Measurements from ENCODE around the gene CDKAL1. TPM values are rescaled to one million over a fixed set of nuclear protein-coding genes. Genes with fewer than 3 reads are reported as not detected.
A peak's percentile ranks its signal among the peaks of the same experiment; 100 is the strongest.

The CDKAL1 gene
- total and polyA plus RNA-seq, 9 of the 15 experiments (the other 6 are each of a cell fraction or from before 2014, with no cell fraction given) = 11.2 to 36.3 (median 20.1) TPM

DNA sequence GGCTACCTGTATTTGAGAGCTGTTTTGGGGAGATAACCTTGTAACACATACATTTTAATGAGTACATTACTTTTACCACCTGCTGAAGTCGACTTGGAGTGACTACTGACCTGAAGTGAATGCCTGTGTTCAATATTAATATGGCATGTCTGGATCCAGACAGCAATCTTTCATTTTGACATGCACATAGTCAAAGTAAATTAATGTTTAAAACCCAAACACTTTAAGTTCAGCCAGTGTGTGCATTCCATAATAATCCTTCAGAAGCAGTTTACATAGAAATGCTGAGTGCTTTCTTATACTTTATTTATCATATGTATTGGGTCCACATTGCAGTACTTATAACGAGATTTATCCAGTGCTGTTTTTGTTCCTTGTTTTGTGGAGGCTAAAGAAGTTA is 38.0 kb downstream of the CDKAL1 start:
- ChIA-PET POLR2A (no interaction called here), CTCF (ENCODE audit: low intra/inter-chr PET ratio) (no interaction called here)
- no TSS peak for BruUV-seq (replicated peaks)
- TF ChIP-seq SRF (CRISPR knock-in tag; IDR thresholded peaks at IDR 0.05) (no peak), MEIS2 (IDR thresholded peaks at IDR 0.05; ENCODE audit: partially characterized antibody) (peak; percentile 26)
- Histone ChIP-seq H3K4me3 (no peak overlapping the region), H3K4me2 (ENCODE audit: insufficient read depth, low read length) (no peak overlapping the region), H3K9me1 (ENCODE audit: control insufficient read depth, insufficient read depth, low read length) (no peaks in the 10 kb centered on the region), H3K79me2 (ENCODE audit: control insufficient read depth, insufficient read depth, low read length) (peaks cover 2% of the 10 kb centered on the region; the same call in 1 of the 3 replicates), H2AFZ (ENCODE audit: low read depth, low read length) (no peak overlapping the region), H3K27me3 (ENCODE audit: control insufficient read depth in 2 of 2, insufficient read depth in 2 of 2, low read length in 2 of 2) (no peaks in the 10 kb centered on the region), H3K27ac (ENCODE audit: extremely low read depth, low read depth, low read length) (no peak overlapping the region), H3K36me3 (ENCODE audit: control insufficient read depth, insufficient read depth, low read length) (peaks cover 5% of the 10 kb centered on the region), H4K20me1 (replicated peaks; ENCODE audit: control insufficient read depth, insufficient read depth, low read length) (peaks cover 24% of the 10 kb centered on the region), H3K4me1 (replicated peaks in 1 of 2; ENCODE audit: control insufficient read depth in 2 of 2, insufficient read depth in 2 of 2, low read length in 2 of 2) (peaks cover 0 to 14% of the 10 kb centered on the region in 2 experiments; a peak in 3 of 5 replicates), H3K9ac (ENCODE audit: insufficient read depth in 1 of 2, low read depth in 2 of 2, low read length in 2 of 2) (no peak overlapping the region), H3K9me3 (replicated peaks; ENCODE audit: control insufficient read depth, insufficient read depth, low read depth, low read length) (no peaks in the 10 kb centered on the region)
- intact Hi-C loops (cut with micrococcal nuclease) (loop anchor here (10.0 kb wide), 1 partner anchor 273 kb away; no protein-coding TSS in a partner anchor), in situ Hi-C loops (cut with MboI) (no loop called here)
- DNase-seq (ENCODE audit: extremely low read depth in 1 of 4, low spot score in 3 of 4) (no peak), ATAC-seq (no peak), FAIRE-seq (no peak)
- 24% methylated on average over 2 of the region's 2 CpGs for WGBS (ENCODE audit: insufficient coverage, low coverage, missing lambda C conversion rate)

DNA sequence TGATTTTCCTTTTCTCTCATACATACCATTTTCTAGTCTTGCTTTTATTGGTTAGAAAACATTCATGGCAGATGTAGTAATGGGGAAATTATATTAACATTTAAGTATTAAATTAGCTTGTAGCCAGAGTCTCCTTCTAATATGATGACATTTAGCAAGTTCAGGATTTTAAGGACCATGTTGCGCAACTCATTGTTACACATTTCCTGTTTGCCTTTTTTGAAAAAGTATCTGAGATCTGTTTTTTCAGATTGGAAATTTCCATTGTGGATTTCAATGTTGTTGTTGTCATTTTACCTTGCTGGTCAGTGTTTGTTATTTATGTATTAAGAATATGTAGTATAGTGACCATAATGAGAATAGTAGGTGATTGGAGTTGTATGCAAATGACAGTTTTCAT is 38.7 kb downstream of the CDKAL1 start:
- no peak overlapping the region for H3K4me3 ChIP-seq
- 100% methylated on average over 1 of the region's 1 CpG for WGBS (ENCODE audit: insufficient coverage, low coverage, missing lambda C conversion rate)
- in situ Hi-C loops (cut with MboI) = no loop called here
- ChIA-PET CTCF (ENCODE audit: low intra/inter-chr PET ratio) (no interaction called here), POLR2A (no interaction called here)
- BruUV-seq (replicated peaks) = no TSS peak
- H3K27me3 ChIP-seq (ENCODE audit: control insufficient read depth in 2 of 2, insufficient read depth in 2 of 2, low read length in 2 of 2) = no peaks in the 10 kb centered on the region
- no peak overlapping the region for H3K4me2 ChIP-seq (ENCODE audit: insufficient read depth, low read length)
- intact Hi-C loops (cut with micrococcal nuclease) = loop anchor here (10.0 kb wide), 1 partner anchor 272 kb away; no protein-coding TSS in a partner anchor
- ATAC-seq = no peak
- peaks cover 6% of the 10 kb centered on the region for H3K36me3 ChIP-seq (ENCODE audit: control insufficient read depth, insufficient read depth, low read length)
- H3K9me3 ChIP-seq (replicated peaks; ENCODE audit: control insufficient read depth, insufficient read depth, low read depth, low read length) = no peaks in the 10 kb centered on the region
- H3K79me2 ChIP-seq (ENCODE audit: control insufficient read depth, insufficient read depth, low read length) = peaks cover 2% of the 10 kb centered on the region; the same call in 1 of the 3 replicates
- no peaks in the 10 kb centered on the region for H3K9me1 ChIP-seq (ENCODE audit: control insufficient read depth, insufficient read depth, low read length)
- H2AFZ ChIP-seq (ENCODE audit: low read depth, low read length) = no peak overlapping the region
- DNase-seq (ENCODE audit: extremely low read depth in 1 of 4, low spot score in 3 of 4) = no peak
- peaks cover 24% of the 10 kb centered on the region for H4K20me1 ChIP-seq (replicated peaks; ENCODE audit: control insufficient read depth, insufficient read depth, low read length)
- no peak overlapping the region for H3K9ac ChIP-seq (ENCODE audit: insufficient read depth in 1 of 2, low read depth in 2 of 2, low read length in 2 of 2)
- H3K27ac ChIP-seq (ENCODE audit: extremely low read depth, low read depth, low read length) = no peak overlapping the region
- FAIRE-seq = no peak
- H3K4me1 ChIP-seq (replicated peaks in 1 of 2; ENCODE audit: control insufficient read depth in 2 of 2, insufficient read depth in 2 of 2, low read length in 2 of 2) = peaks cover 0 to 14% of the 10 kb centered on the region in 2 experiments; a peak in 3 of 5 replicates
- TF ChIP-seq ETV1 (tag; conservative IDR thresholded peaks at IDR 0.05; ENCODE audit: low read depth) (peak; percentile 49; the same call in 1 of the 2 replicates), KAT8 (IDR thresholded peaks at IDR 0.05; ENCODE audit: low read depth) (no peak), ZNF124 (CRISPR knock-in tag; IDR thresholded peaks at IDR 0.05) (no peak), DPF2 (IDR thresholded peaks at IDR 0.05) (peak; percentile 20; the same call in 1 of the 2 replicates), EP300 (IDR thresholded peaks at IDR 0.05; ENCODE audit: low read length) (peak; percentile 11; the same call in 1 of the 2 replicates), SMARCC2 (IDR thresholded peaks at IDR 0.05; ENCODE audit: low read depth) (0 out of 2 replicates have a peak, but pooled peaks have one; percentile 30), FOXM1 (IDR thresholded peaks at IDR 0.05; ENCODE audit: low read depth) (peak; percentile 58), FOXM1 (CRISPR knock-in tag; IDR thresholded peaks at IDR 0.05; ENCODE audit: low read depth) (no peak), IRF9 (tag; IDR thresholded peaks at IDR 0.05) (peak; percentile 92), FOXA3 (CRISPR knock-in tag; conservative IDR thresholded peaks at IDR 0.05 in 1 of 2, IDR thresholded peaks at IDR 0.05 in 1 of 2) (0 out of 4 replicates have a peak, but pooled peaks of 1 of the 2 experiments have one; percentile 32), SOX6 (IDR thresholded peaks at IDR 0.05) (peak; percentile 55), MYBL2 (IDR thresholded peaks at IDR 0.05; ENCODE audit: low read depth) (0 out of 2 replicates have a peak, but pooled peaks have one; percentile 21), MYBL2 (CRISPR knock-in tag; IDR thresholded peaks at IDR 0.05; ENCODE audit: borderline replicate concordance) (no peak), MAZ (CRISPR knock-in tag; conservative IDR thresholded peaks at IDR 0.05 in 1 of 2, IDR thresholded peaks at IDR 0.05 in 1 of 2) (no peak)

Data from K562 (cell line).